ENCODE measurements around the gene TCP11L2. TPM values are rescaled to one million over a fixed set of nuclear protein-coding genes. Genes with fewer than 3 reads are reported as not detected.

The TCP11L2 gene
- polyA plus RNA-seq, 1 donor from 2014 or later, result 16.6 TPM

- TF ChIP-seq SMC3 (conservative IDR thresholded peaks at IDR 0.05; ENCODE audit: poor library complexity), result no peak
- no peak for TF ChIP-seq REST (IDR thresholded peaks at IDR 0.05; ENCODE audit: borderline replicate concordance)
- TF ChIP-seq MXI1 (conservative IDR thresholded peaks at IDR 0.05; ENCODE audit: poor library complexity, severe bottlenecking), result no peak
- TF ChIP-seq RAD21 (conservative IDR thresholded peaks at IDR 0.05), result no peak
- TF ChIP-seq POLR2AphosphoS5 (IDR thresholded peaks at IDR 0.05), result no peak
- no peak for TF ChIP-seq EP300 (conservative IDR thresholded peaks at IDR 0.05; ENCODE audit: poor library complexity, severe bottlenecking)
- TF ChIP-seq EZH2 (IDR thresholded peaks at IDR 0.05; ENCODE audit: borderline replicate concordance, insufficient read depth, low read length, poor library complexity, severe bottlenecking), result no peak
- no peak for TF ChIP-seq TAF1 (IDR thresholded peaks at IDR 0.05; ENCODE audit: low read depth)
- TF ChIP-seq CTCF (IDR thresholded peaks at IDR 0.05; ENCODE audit: poor library complexity, severe bottlenecking), result no peak
- H3K79me2 ChIP-seq (replicated peaks; ENCODE audit: insufficient read depth, low read length), result no peaks in the 10 kb centered on the region
- H3K9me2 ChIP-seq (ENCODE audit: insufficient read depth, low read length), result no peaks in the 10 kb centered on the region
- no peaks in the 10 kb centered on the region for H4K20me1 ChIP-seq (ENCODE audit: insufficient read depth)
- no peaks in the 10 kb centered on the region for H3K9me3 ChIP-seq (ENCODE audit: low read length)
- no peak overlapping the region for H3K9ac ChIP-seq (ENCODE audit: low read length)
- H3K36me3 ChIP-seq (ENCODE audit: insufficient read depth, low read length), result no peaks in the 10 kb centered on the region
- no peaks in the 10 kb centered on the region for H3F3A ChIP-seq (ENCODE audit: insufficient read depth, low read length, poor library complexity, severe bottlenecking)
- H3K27ac ChIP-seq (ENCODE audit: low read length), result no peak overlapping the region
- no peaks in the 10 kb centered on the region for H3K27me3 ChIP-seq (ENCODE audit: insufficient read depth, low read depth, low read length)
- no peak overlapping the region for H3K4me3 ChIP-seq (ENCODE audit: low read length)
- no peak overlapping the region for H2AFZ ChIP-seq (ENCODE audit: low read depth, low read length)
- no peak overlapping the region for H3K4me2 ChIP-seq (ENCODE audit: low read length)
Measured at GRCh38 chr12:106297681-106298080, 4.9 kb upstream of the TCP11L2 start.

GRCh38 chr12:106299202-106299774 lies 3.2 kb upstream of the TCP11L2 start:
- Histone ChIP-seq H3K9me3 (ENCODE audit: low read length) (no peaks in the 10 kb centered on the region), H2AFZ (ENCODE audit: low read depth, low read length) (no peak overlapping the region), H3K4me3 (ENCODE audit: low read length) (no peak overlapping the region), H3K9me2 (ENCODE audit: insufficient read depth, low read length) (no peaks in the 10 kb centered on the region), H3K36me3 (ENCODE audit: insufficient read depth, low read length) (no peaks in the 10 kb centered on the region), H3K4me2 (ENCODE audit: low read length) (no peak overlapping the region), H3K9ac (ENCODE audit: low read length) (no peak overlapping the region), H3K79me2 (replicated peaks; ENCODE audit: insufficient read depth, low read length) (no peaks in the 10 kb centered on the region), H3K27ac (ENCODE audit: low read length) (no peak overlapping the region), H3F3A (ENCODE audit: insufficient read depth, low read length, poor library complexity, severe bottlenecking) (no peaks in the 10 kb centered on the region), H3K27me3 (ENCODE audit: insufficient read depth, low read depth, low read length) (no peaks in the 10 kb centered on the region), H4K20me1 (ENCODE audit: insufficient read depth) (no peaks in the 10 kb centered on the region)
- TF ChIP-seq REST (IDR thresholded peaks at IDR 0.05; ENCODE audit: borderline replicate concordance) (no peak), TAF1 (IDR thresholded peaks at IDR 0.05; ENCODE audit: low read depth) (no peak), CTCF (IDR thresholded peaks at IDR 0.05; ENCODE audit: poor library complexity, severe bottlenecking) (no peak), EP300 (conservative IDR thresholded peaks at IDR 0.05; ENCODE audit: poor library complexity, severe bottlenecking) (no peak), SMC3 (conservative IDR thresholded peaks at IDR 0.05; ENCODE audit: poor library complexity) (no peak), MXI1 (conservative IDR thresholded peaks at IDR 0.05; ENCODE audit: poor library complexity, severe bottlenecking) (no peak), RAD21 (conservative IDR thresholded peaks at IDR 0.05) (no peak), EZH2 (IDR thresholded peaks at IDR 0.05; ENCODE audit: borderline replicate concordance, insufficient read depth, low read length, poor library complexity, severe bottlenecking) (no peak)

Measured in neural cell (in vitro differentiated cells).